Measurements from ENCODE around the gene DHDDS.

The DHDDS gene

DNA sequence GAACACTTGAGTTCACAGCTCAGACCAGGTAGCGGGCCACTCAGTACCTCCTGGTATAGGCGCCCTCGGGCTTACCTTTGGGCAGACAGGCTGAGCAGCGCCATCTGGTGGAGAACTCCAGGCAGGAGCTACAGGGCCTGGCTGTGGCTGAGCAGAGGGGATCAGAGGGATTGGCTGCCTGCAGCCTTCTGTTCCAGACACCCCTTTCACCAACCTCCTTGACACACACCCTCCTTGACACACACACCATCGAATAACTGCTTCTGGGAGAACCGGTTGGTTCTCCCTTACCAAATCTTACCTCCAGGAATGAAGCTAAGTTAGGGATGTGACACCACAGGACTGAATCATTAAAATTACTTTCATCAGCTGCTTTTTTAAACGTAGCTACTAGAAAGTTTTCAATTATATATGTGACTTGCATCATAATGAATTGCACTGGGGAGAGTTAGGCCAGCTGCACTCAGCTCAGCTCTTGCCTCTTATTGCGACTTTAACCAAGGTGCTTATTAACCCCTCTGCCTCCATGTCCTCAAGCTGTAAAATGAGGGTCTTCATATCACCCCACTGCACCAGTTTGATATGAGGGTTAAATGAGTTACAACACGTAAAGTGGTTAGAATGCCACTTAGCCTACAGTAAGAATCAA lies 14.9 kb upstream of the DHDDS start:
- FAIRE-seq (peak; percentile 91), DNase-seq (ENCODE audit: insufficient read length, low spot score) (peak; percentile 73)

DNA sequence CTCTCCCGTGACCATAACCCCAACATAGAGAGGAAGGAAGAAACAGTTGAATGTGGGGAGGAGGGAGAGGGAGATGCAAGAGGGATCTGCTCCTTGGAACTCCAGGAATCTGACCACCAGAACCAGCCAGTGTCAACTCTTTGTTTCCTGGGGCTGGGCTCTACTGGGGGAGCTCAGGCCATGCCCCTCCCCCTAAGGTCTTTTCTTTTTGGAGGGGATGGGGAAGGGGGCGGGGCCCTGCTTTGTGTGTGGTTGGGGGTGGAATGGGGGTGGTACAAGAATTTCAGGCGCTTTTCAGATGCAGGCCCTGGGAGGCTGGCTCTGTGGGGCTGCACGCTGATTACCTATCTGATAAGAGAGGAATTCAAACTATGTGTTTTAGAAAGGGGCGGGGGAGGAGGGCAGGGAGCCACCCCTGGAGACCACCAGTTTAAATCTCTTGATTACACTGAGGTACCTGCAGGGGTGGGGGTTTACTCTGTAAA lies 13.2 kb upstream of the DHDDS start:
- DNase-seq (ENCODE audit: insufficient read length, low spot score) (no peak), FAIRE-seq (no peak)

DNA sequence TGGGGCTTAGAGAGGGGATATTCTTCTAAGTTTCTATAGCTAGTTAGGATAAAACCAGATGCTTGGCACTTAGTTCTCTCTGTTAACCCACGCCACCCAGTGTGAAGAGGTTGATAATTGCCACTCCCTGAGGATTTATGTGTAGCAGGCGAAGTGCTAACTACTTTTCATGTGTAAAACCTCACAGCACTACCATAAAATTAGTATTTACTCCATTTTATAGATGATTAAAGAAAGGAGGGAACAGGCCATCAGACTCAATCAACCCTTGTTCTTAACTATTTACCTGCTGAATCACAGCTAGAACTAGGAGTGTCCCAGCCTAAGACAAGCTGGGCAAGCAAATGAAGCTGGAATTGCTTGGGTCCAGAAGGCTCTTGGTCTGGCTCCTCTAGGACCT lies 12.6 kb upstream of the DHDDS start:
- DNase-seq (ENCODE audit: insufficient read length, low spot score): no peak
- FAIRE-seq: no peak

DNA sequence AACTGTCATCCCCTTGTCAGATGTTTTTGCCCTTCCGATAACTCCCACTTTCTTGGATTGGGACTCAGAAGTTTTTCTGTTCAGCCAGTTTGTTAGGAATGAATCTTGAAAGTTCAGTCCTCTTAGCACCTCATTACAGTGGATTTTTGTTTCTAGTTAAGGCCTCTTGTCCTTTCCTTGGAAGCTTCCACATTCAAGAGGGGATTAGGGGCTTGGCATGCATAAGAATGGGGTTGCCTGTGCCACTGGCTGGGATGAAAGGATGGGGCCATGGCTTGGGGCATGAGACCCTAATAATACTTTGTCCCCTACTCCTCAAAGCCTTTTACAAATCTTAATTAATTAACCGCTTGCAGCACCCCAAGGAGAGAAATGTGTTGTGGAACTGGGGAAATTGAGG lies 2.4 kb upstream of the DHDDS start:
- DNase-seq (ENCODE audit: insufficient read length, low spot score) (no peak), FAIRE-seq (no peak)

DNA sequence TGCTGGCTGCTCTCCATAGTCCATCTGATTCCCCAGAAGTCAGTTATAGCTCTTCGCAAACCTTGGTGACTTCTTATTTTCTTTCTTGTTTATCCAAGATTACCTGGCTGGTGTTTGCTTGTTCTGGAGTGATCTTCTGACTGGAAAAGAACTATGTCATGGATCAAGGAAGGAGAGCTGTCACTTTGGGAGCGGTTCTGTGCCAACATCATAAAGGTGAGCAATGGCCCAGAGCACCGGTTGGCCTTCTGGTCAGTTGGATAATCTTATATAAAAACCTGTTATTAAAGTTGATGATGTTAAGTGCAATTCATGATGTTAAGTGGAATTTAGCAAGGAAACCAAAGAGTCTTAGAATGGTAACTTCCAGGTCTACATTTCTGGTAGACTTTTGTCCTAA lies 672 bp downstream of the DHDDS start:
- DNase-seq (ENCODE audit: insufficient read length, low spot score): no peak
- no peak for FAIRE-seq

DNA sequence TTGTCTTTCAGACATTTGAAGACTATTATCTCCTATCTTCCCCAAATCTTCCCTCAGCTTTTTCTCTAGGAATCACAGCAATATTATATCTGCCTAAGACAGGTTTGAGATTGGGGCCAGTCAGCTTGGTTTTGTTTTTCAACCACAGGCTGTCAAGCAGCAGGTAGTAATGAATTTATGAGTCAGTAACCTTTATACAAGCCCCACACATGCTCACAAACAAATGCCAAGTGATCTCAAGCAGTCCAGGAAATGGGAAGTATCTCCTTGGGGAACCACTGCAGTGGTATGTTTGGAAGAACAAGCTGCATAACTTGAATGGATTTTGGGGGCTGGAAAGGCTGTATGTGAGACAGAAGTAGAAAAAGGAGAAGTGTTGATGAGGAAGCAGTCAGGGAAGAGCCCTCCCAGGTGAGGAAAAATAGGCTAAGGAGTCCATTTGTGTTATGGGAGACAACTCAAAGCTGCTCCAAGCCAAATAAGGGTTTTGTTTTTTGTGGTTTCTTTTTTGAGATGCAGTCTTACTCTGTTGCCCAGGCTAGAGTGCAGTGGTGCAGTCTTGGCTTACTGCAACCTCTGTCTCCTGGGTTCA lies 2.1 kb downstream of the DHDDS start:
- no peak for DNase-seq (ENCODE audit: insufficient read length, low spot score)
- no peak for FAIRE-seq

DNA sequence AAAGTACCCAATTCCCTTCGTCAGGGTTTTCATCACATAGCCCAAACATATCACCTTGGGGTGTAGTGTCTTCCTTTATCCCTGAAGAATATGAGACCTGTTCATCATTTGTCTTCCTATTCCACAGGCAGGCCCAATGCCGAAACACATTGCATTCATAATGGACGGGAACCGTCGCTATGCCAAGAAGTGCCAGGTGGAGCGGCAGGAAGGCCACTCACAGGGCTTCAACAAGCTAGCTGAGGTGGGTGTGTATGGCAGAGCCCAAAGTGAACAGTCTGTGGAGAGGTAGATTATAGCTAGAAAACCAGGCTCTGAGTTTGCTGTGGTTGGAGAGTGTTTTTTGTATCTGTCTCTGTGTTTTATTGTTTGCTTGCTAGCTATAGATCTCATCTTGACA lies 5.9 kb downstream of the DHDDS start:
- FAIRE-seq: no peak

DNA sequence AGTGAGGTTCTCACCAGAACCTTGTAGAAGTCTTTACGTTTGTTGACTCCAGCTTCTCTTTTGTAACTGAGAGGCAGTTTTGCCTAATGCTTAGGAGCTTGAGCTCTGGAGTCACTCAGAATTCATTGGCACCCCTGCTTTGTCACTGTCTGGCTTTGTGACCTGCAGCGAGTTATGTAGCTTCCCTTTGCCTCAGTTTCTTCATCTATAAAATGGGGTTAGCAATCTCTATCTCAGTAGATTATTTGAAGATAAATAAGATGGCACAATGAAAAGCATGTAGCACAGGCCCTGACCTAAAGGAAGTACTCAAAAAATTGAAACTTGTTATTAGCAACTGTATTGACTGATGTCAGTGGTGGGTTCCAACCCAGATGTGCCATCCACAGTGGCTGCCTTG lies 8.1 kb downstream of the DHDDS start:
- DNase-seq (ENCODE audit: insufficient read length, low spot score) (no peak), FAIRE-seq (no peak)

More for the DNA sequence above, 5.9 kb downstream of the DHDDS start:
- DNase-seq (ENCODE audit: insufficient read length, low spot score): no peak

DNA sequence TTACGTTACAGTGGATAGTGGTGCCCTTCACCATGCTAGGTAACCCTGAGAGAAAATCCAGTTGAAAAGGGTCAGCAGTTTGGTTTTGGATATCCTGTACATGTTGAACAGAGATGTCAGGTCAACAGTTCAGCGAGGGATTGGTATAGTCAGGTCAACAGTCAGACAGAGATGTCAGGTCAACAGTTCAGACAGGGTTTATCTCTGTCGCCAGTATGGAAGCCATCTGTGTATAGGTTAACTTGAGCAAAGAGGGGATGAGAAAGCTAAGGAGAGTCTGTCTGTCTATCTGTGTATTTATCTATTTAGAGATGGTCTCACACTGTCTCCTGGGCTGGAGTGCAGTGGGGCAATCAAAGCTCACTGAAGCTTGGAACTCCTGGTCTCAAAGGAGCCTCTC lies 17.7 kb downstream of the DHDDS start:
- FAIRE-seq (no peak), DNase-seq (ENCODE audit: insufficient read length, low spot score) (no peak)

DNA sequence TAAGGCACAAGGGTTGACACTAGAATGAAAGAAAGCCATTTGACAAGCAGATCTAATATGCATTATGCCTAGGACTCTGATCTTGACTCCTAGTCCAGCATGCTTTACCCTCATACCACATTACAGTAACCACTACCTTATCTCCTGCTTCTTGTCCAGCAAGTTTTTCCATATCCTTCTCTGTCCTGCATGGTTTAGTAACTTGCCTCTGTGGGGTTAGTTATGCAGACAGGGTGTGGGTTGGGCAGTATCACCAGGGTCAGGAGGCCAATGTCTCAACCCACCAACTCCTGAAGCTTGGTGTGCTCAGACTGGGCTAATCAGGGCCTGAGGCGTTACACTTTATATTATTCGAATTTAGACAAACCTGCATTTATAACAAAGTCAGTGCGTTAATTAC lies 18.8 kb downstream of the DHDDS start:
- no peak for FAIRE-seq
- no peak for DNase-seq (ENCODE audit: insufficient read length, low spot score)

DNA sequence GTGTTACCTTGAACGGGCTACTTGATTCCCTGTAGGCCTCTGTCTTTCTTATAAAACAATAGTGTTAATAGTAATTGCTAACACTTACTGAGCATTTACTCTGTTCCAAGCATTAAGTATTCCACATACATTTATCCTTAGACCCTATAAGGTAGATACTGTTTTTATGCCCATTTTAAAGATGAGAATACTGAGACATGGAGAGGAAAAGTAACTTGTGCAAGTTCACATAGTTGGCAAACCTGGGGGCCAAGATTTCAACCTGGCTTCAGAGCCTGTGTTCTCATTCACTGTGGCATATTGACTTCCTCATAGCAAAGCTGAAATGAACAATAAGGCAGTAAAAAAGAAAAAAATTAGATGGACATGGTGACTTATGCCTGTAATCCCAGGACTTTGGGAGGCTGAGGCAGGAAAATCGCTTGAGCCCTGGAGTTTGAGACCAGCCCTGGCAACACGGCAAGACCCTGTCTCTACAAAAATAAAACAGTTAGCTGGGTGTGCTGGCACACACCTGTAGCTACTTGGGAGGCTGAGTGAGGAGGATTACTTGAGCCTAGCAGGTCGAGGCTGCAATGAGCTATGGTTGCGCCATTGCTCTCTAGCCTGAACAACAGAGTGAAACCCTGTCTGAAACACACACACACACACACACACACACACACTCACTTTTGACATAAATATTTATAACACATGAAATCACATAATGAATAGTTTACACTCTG lies 20.5 kb downstream of the DHDDS start:
- DNase-seq (ENCODE audit: insufficient read length, low spot score) (no peak), FAIRE-seq (no peak)

DNA sequence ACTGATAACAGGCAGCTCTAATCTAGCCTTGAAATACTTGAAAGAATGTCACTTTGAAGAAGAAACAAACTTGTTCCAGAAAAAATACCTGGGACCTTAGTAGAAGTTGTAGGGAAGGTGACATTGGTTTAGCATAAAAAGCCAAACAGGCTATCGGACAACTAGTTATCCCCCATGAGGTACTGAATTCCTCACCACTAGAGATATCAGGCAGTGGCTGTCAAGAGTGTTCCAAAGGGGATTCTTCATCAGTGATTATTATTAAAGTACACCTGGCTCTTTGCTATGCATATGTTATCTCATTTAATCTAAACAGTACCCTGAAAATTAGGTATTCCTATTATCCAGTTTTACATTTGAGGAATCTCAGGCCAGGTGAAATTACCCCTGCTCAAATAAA lies 27.0 kb downstream of the DHDDS start:
- no peak for DNase-seq (ENCODE audit: insufficient read length, low spot score)
- no peak for FAIRE-seq

DNA sequence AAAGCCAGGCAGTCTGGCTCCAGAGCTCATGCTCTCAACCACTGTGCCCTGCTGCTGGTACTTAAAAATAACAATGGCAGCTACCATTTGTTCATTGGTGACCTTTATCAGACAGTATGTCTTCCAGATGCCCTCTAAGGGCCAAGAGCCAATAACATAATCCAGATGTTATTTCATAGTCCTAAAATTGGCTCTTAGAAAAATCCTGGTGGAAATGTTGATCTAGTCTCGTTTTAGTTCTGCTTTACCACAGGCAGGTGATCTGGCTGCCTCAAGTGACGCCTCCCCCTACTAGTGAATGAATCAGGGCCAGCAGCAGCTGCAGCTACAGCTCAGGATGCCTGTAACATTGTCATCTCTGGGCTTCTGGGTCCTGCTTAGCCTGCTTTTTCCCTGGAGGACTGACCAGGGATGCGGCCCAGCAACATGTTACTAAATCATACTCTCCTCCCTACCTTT lies 27.5 kb downstream of the DHDDS start:
- FAIRE-seq (no peak), DNase-seq (ENCODE audit: insufficient read length, low spot score) (no peak)

DNA sequence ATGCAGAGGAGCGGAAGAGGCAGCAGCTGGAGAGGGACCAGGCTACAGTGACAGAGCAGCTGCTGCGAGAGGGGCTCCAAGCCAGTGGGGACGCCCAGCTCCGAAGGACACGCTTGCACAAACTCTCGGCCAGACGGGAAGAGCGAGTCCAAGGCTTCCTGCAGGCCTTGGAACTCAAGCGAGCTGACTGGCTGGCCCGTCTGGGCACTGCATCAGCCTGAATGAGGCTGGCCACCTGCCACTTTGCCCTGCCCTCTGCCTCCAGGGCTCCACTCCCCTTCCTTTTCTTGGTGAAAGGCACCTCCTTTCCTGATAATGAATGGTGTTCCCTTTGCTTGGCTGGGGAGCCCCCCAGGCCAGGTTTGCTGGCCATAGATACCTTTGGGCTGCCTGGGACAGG lies 36.8 kb downstream of the DHDDS start:
- DNase-seq (ENCODE audit: insufficient read length, low spot score) (no peak), FAIRE-seq (no peak)

DNA sequence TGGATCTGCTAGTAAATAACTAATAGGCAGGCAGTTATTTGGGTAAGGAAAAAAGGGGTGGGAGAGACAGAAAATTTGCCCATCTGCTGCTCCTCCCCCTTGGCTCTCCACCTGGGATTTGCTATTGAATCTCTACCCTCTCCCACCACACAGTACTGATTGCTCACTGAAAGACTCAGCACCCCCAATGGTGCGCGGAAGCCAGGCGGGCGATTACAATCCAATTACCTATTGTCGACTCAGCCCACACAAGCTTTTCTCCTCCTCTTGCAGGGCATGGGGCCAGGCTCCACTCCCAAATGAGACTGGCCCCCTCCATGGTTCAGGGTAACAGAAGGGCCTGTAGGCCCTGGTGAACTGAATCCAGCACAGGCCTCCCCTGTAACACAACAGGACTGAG lies 37.4 kb downstream of the DHDDS start:
- FAIRE-seq: no peak
- no peak for DNase-seq (ENCODE audit: insufficient read length, low spot score)

DNA sequence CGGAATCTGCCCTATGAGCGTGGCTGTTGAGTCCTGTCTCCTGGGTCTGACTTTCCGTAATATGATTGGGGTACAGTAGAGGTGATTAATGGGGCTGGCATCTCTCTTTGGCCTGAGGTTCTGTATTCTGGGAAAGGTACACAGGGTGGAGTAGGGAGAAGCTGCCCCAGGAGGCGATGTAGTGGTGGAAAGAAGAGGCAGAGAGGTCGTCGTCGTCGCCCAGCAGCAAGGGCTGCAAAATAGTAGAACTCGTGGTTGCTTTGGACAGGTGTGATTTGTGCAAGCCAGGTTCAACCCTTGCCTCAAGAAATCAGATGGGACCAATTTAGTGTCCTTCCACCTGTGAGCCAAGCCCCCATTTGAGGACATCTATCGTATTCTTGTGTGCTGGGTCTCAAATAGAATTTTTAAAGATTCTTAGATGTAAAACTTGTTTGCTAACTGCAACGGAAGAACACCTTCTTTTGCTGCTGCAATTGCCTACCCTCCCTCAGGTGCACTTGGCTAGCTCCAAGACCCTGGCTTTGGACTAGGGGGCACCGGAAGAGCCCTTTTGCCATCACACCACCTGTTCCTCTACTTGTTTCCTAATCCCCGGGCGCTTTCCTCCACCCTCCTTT lies 38.9 kb downstream of the DHDDS start:
- no peak for DNase-seq (ENCODE audit: insufficient read length, low spot score)
- no peak for FAIRE-seq

DNA sequence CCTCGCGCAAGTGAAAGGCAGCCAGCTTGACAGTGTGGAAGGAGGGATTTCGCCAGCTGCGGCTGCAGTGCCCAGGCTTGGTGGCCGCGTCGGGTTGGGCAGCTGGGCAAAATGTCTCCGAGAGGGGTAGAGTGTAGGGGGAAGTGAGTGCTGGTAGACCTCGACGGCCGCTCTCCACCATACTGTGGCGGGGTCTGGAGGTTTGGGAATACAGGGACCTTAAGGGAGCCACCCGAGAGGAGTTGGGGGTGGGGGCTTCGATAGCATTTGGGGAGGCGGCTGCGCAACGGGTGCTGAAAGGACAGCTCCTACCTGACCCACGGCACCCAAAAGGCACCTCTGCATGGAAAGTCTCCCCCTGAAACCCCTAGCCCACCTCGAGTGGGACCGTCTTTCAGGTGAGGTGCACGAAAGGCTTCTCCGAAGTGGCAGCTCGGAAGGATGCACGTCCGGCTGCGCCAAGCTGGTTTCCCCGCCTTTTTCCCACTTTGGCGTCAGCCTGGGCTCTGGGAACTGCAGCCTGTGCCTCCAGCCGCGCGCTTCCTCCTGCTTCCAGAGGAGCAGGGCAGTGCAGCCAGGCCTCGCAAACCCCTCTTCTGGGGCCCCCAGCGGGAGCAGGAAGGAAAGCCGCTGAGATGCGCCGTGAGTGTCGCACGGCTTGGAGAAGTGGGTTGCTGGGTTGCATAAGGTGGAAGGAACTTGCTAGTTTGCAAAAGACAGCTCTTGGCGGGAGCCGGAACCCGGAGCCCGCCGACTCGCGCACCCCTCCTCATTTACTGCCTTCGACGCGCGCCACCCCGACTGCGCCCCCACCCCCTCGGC lies 39.6 kb downstream of the DHDDS start:
- DNase-seq (ENCODE audit: insufficient read length, low spot score) (no peak), FAIRE-seq (no peak)

DNA sequence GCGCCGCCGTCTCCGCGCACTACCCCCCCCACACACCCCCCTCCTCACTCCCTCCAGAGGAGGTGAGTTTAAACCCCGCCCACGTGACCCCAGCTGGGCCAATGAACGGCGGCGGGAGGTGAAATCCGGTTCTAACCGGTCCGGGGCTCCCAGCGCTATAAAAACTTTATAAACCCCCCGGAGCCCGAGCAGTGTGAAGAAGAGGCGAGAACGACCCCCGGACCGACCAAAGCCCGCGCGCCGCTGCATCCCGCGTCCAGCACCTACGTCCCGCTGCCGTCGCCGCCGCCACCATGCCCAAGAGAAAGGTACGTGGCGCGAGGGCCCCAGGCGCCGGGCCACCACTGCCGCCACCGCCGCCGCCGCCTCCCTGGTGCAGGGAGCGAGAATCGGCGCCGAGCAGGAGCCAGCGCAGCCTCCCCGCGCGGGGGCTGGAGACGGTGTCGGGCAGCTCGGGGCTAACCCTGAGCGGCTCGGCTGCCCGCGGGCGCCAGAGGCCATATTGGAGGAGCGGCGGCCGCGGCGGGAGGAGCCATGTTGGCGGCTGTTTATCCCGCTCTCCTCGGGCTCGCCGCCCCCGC lies 40.3 kb downstream of the DHDDS start, which contains the start of gene HMGN2:
TSS of gene HMGN2 (plus strand) at position 121 of the 581 bp plus-strand sequence. CDS start at position 294, 173 bp downstream.
- DNase-seq (ENCODE audit: insufficient read length, low spot score) (peak; percentile 71), FAIRE-seq (peak; percentile 76)

DNA sequence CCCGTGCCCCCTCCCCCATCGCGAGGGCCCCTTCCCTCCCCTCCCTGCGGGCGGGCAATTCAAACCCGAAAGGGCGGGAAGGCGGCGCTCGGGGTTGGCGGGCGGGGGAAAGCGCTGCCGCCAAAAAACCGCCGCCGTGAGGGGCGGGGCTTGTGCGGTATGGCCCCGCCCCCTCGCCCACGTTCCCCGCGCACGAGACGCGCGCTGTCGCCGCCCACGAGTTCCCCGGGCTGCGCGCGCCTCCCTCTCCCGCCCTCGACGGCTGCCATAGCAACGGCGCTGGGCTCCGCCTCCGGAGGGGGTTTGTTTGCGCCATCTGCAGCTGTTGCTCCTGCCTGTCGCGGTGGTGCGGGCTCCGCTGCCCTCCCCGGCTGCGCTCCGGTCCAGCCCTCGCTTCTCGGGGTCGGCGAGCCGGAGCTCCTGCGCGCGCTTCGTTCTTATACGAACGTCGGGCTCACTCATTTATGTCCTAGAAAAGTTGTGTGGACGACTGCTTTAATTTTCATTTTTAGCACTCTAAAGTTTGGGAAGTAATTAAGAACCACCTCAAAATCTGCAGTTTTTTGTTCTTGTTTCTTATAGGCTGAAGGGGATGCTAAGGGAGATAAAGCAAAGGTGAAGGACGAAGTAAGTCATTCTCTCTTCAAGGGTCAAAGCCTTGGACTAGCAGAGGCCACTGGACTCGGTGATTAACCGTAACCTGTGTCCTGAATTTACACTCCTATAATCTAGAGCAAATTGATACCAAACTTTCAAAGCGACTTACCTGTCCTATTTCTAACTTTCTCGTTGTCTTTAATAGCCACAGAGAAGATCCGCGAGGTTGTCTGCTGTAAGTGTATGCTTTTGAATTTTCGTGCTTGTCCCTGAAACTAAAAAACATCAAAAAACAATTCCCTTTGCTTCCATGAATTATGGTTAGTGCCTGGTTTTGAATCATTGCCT lies 41.1 kb downstream of the DHDDS start:
- FAIRE-seq: peak; percentile 84
- DNase-seq (ENCODE audit: insufficient read length, low spot score): peak; percentile 75
